NCI-H1105 (cell line): Measurements from ENCODE around the gene POU2F3.
"Not testable (repeated sequence)": the region's sequence is repeated elsewhere in the genome, so short reads cannot be mapped to it uniquely, and the experiment has no call there.

Experiments
- DNase-seq: peaks from one replicate; lab custom pipeline; 2025; lab: John Stamatoyannopoulos, UW

POU2F3 gene

DNA sequence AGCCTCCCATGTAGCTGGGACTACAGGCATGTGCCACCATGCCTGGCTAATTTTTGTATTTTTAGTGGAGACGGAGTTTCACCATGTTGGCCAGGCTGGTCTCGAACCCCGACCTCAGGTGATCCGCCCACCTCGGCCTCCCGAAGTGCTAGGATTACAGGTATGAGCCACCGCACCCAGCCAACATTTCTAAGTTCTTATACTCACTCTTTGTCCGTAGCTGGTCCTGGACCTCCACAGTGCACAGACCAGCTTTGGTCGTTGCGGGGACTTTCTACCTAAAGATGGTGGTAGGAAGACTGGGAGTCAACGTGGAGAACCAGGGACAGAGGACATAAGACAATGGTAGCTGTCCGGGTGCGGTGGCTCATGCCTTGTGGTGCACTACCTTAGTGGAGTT lies 13.4 kb downstream of the POU2F3 start:
- DNase-seq = not testable (repeated sequence)

DNA sequence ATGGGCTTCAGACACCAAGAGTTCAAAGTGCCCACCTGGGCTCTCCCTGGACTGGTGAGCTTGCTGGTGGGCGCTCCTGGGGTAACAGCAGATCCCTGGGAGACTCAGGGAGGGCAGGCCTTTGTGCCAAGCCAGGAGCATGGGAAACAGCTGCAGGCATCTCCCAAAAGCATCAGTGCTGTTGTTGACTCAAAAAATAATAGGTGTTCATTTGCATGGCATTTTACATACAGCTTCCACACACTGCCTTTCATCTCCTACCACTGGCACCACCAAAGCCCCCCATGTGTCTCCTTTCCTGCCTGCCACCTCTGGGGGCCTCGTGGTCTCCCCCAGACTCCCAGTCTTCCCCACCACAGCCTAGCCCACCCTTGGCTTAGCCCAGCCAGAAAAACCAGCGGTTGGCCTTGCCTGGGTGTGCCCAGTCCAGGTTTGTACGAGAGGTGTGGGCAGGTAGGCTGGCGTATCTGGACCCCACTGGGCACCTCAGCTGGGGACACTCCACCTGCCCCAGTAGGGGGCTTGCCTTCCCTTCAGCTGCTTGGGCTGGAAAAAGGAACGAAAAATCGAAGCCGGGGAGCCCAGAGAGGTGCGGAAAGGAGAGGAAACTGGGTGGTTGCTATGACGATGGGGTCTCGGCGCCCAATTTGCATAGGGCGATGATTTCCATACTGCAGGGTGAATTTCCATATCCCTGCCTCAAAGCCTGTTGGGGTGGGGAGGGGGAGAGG lies 15.0 kb downstream of the POU2F3 start:
- no peak for DNase-seq

DNA sequence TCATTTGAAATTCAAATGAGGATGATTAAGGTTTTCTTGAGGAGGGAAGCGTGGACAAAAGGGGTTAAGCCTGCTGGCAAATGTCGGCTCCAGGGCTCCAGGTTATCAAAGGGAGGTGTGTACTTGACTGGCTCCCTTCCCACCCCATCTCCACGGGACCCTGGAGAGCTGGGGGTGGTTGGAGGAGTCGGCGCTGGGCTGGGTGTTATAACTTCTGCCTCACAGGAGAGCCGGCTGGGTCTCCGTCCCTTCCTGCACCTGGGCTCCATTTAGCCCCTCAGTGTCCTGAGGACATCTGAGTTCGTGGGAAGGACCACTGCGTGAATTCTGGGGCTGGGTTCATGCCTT lies 15.6 kb downstream of the POU2F3 start:
- DNase-seq = no peak

DNA sequence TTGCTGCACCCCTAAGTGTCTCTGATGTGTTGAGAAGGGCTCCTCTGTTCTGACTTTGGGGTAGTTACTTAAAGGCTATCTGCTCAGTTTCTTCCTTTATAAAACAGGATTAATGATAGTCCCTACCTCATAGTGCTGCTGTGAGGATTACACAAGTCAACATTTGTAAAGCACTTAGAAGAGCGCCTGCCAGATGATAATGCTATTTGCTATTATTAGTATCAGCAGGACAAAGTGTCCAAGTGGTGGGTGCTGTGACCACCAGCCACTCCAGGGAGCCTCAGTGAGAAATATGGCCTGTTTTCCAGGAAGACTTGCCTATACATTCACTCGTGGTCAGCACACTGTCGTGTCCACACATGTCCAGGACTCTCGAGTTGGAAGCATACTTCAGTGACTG lies 16.2 kb downstream of the POU2F3 start:
- DNase-seq = no peak

DNA sequence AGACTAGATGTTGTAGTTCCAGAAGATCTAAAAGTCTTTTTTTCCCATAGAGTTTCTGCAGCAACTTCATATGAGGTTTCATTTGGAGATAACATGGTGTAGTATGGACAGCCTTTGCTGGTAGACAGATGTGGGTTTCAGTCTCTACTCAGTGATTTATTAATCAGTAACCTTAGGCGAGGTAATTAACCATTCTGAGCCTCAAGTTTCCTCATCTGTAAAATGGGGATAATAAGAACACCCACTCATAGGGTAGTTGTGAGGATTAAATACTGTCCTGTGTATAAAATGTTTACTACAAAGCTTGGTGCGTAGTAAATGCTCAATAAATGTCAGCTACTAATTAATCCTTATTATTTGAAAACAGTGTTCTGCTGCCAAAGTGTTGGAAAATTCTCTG lies 16.8 kb downstream of the POU2F3 start:
- no peak for DNase-seq

DNA sequence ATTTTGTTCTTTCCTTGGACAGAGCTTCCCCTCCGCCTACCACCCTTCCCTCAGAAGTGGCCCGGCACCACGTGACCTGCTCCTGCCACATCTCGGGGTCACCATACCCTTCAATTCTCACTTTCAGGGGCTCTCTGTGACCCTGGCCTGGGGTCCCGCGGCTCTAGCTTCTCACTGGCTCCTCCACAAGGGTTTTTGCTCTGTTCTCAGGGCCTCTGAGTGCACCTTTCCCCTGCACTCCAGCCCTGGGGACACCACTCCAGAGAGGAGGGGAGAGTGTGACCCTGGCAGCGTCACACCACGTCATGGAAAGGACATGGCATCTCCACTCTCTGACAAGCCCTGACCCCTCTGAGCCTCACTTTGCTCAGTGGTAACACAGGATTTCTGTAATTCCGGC lies 17.4 kb downstream of the POU2F3 start:
- DNase-seq = no peak

DNA sequence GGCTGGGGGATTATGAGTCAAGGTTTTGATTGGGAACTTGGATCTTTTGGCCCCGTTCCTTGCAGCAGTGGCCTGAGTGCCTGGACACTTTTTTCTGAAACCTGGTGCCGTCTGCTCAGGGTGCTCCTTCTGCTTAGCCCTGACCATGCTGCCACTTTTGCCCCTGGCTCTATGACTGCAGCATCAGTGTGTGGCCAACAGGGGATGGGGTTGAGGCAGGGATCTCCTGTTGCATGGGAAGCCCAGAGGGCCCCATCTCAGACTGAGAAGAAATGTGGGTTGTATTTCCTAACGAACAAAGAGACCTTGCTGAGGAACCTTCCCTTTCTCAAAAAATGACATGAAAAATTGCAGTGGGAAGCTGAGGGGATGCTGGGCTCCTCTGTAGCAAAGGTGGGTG lies 18.7 kb downstream of the POU2F3 start:
- DNase-seq = no peak

DNA sequence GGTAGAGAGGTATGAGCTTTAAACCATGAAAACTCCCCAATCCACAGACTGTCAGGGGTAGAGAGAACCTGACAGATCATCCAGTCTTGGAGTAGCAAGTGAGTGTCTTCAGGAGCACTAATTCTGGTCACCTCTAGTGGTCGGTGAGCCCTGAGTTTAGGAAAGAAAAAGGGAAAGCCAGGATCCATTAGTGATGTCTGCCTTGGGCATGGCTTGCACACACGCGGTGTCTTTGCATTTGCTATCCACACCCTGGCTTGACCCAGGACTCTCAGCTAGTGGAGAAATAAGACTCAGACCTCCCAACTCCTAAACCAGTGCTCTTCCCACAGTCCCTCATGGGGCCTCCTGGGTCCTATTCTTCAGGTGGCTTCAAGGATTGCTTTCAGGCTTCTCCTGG lies 19.3 kb downstream of the POU2F3 start:
- no peak for DNase-seq

DNA sequence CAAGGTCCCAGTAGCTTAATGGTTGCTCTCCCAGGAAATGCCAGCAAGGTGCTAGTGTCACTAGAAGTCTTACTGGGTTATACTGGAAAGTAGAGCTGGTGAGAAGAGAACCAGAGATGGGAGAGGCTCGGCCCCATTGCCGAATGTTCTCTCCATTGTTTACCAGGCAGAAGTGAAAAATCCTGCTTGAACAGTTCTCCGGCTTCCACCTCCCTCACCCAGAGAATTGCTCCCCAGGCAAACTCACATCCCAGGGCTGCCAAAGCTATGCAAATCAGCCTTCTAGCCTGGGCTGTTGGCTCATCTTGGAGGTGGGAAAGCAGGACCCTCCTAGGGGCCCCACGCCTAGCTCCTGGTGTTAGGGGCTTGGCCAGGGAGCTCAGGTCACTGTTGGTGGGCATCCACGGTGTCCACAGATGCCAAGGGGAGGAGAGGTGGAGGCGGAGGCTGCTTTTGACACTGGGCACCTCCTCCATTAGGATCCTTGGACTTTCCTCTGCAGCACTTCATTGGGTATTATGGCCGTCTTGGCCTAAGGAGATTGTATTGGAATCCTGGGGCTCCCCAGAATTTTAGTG lies 20.1 kb downstream of the POU2F3 start:
- no peak for DNase-seq

DNA sequence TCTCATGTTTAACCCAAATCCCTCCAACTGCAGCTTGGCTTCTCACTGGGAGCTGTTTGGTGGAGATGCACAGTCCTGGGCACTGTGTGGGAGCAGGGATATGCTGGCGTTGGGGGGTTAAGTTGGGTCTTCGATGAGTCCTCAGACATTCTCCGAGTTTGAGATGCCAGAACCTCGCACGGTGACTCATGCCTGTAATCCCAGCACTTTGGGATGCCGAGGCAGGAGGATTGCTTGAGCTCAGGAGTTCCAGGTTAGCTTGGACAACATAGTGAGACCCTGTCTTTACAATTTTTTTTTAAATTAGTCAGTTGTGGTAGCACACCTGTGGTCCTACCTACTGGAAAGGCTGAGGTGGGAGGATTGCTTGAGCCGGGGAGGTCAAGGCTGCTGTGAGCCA lies 20.7 kb downstream of the POU2F3 start:
- DNase-seq = no peak

DNA sequence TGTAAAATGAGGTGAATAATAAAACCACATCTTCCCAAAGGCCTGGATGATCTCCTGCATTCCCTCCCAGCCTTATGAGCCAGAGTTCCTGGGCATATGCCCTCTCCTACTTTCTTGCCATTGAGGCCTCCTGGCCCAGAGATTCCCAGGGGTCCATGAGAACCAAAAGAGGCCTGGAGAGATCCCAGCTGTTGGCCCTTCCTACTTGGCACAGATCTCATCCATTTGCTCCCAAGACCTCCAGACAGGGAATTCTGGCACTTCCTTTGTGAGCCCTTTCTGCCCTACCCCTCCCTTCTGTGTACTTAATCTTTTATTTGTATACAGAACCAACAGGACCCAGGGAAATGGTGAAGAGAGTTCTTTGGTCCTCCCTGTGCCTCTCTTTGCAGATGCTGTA lies 21.4 kb downstream of the POU2F3 start:
- no peak for DNase-seq

DNA sequence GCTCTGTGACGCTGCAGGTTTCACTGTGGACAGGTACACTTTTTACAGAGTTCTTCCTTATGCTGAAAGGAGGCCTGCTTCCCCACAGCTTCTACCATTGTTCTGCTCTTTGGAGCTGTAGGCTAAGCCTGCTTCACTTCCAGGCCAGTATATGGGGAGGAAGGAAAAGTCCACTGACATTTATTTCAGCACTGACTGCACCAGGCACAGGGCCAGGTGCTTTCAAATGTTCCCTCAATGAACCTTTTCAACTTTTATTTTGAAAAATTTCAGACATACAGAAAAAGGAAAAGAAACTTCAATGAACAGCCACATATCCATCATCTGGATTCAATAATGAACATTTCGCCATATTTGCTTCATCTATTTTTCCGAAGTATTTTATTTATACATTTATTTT lies 22.0 kb downstream of the POU2F3 start:
- DNase-seq = no peak

DNA sequence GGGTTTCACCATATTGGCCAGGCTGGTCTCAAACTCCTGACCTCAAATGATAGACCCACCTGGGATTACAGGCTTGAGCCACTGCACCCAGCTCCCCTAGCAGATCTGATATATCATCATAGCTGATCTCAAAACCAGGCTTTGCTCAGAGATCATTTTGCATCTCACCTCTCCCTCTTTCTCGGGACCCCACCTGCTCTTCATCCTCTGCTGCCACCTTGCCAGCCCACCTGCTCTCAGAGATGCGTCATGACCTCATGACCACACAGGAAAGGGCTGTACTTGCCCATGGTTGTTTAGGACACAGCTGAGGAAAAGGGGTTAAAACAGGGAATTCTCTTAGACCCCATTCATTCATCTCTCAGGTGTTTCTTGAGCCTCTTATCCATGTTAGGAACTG lies 27.4 kb downstream of the POU2F3 start:
- DNase-seq = no peak

DNA sequence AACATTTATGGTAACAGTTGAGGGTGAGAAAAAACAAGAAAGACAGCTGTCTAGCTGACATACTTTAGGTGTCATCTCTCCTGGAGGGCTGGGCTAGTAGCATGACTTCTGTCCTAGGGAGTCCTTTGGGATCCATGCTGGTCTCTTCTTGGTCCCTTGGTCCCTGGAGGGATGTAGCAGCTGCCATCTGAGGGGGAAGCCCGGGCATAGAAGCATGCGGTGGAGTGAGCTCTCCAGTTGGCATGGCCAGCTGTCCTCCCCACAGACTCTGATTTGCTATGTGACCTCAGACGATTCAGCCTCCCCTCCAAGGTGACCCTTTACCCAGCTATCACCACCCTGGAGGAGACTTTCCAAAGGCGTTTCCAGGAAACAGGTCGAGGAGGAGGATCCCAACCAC lies 28.7 kb downstream of the POU2F3 start:
- DNase-seq = no peak

DNA sequence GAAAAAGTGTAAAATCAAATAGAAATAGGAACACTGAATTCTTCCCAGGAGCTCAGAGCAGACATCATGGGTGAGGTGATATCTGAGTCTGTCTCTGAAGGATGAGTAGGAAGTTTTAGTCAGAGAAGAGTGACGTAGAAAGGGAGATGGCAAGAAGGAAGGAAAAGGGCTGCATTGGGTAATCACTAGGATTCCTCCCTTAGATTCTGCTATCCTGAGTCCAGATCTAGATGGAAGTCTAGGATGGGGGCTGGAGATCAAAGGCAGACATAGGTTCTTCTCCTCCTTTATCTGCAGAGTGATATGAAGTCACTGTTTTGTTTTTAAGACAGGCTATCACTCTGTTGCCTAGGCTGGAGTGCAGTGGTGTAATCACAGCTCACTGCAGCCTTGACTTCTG lies 30.4 kb downstream of the POU2F3 start:
- DNase-seq = no peak

DNA sequence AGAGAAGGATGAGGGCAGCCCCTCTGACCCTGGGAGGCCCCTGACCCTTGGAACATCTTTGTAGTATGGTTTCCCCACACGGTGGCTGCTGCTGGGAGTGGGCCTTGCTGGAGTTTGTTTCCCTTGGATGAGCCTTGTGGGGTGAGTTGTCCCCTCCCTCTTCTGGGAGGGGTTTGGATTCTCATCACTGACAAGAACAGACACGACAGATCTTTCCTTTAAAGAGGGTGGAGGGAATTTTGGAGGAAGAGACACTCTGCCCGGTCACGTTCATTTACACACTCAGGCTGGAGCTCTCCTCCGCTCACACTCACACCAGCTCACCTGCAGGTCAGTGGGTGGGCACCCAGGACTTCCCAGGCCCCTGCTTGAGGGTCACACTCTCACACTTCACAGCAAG lies 31.7 kb downstream of the POU2F3 start:
- DNase-seq = no peak

DNA sequence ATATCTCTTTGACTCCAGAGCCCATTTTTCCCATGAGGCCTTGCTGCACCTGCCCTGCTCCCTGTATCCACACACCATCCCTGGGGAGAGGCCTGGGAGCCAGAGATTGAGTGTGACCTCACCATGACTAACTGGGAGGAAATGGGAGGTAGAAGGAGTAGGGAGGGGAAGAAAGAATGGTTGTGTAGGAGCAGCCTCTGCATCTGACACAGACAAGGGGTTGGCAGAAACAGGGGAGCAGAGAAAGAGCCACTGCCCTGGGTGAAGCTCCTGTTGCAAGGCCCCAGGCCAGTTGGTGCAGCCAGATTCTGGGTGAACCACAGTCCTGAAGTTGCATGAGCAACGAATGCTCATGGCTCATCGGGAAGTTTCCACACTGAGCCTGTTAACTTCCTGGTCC lies 32.4 kb downstream of the POU2F3 start:
- DNase-seq = no peak

DNA sequence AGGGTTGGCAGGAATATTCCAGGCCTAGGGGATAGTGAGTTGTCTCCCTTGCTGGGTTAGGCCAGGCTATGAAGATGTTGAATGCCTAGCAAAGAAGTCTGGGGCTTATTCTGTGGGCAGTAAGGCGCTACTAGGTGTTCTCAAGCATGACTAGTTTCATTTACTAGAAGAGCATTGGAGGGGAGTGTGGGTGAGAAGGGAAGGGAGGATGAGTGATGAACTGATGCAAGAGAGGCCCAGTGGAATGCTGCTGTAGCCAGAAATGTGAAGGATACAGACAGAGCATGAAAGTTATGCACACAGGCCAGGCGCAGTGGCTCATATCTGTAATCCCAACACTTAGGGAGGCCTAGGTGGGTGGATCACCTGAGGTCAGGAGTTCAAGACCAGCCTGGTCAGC lies 33.5 kb downstream of the POU2F3 start:
- no peak for DNase-seq

DNA sequence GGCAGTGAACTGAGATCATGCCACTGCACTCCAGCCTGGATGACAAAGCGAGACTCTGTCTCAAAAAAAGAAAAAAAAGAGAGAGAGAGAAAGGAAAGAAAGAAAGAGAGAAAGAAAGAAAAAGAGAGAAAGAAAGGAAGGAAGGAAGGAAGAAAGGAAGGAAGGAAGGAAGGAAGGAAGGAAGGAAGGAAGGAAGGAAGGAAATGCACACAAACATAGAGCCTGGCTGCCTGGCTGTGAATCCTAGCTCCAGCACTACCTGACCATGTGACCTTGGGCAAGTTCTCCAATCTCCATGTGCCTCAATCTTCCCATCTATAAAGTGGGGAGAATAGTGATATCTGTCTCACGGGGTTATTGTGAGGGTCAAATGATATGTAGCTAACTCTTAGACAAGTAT lies 34.0 kb downstream of the POU2F3 start:
- not testable (repeated sequence) for DNase-seq

DNA sequence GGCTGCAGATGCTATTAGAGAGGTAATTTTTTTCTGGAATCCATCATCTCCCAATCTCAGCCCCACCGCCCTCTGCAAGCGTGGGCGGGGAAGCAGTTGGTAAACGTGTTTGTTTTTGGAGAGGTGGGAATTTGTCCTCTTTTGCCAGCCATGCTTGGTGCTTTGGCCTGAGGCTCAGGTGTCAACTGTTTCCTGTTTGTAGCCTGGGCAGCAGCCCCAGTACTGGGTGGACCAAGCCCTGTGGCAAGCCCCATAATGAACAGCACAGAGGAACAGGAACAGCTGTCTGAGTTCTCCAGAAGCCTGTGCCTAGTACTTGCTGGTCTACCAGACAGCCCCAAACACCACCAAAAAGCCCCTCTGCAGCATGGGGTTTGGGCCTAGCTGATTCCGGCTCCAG lies 39.6 kb downstream of the POU2F3 start:
- DNase-seq = no peak

DNA sequence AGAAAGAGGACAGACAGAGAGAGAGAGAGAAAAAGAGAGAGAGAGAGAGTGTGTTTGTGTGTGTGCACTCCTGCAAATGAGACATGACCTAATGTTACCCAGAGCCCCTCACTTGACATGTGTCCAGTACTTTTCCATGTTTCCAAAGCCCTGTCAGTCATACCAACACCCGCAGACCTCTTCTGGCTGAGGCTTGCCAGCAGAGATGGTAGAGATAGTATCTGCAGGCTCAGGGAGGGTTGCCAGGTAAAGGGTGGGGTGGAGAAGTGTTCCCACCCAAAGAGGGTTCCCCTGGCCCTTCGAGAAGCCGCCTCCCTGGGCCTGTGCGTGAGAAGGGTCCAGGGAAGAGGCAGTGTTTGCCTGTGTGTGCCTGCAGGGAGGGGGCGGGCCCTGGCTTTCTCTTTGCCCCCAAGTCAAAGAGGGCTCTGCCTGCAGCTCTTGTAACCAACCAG lies 40.7 kb downstream of the POU2F3 start:
- no peak for DNase-seq

DNA sequence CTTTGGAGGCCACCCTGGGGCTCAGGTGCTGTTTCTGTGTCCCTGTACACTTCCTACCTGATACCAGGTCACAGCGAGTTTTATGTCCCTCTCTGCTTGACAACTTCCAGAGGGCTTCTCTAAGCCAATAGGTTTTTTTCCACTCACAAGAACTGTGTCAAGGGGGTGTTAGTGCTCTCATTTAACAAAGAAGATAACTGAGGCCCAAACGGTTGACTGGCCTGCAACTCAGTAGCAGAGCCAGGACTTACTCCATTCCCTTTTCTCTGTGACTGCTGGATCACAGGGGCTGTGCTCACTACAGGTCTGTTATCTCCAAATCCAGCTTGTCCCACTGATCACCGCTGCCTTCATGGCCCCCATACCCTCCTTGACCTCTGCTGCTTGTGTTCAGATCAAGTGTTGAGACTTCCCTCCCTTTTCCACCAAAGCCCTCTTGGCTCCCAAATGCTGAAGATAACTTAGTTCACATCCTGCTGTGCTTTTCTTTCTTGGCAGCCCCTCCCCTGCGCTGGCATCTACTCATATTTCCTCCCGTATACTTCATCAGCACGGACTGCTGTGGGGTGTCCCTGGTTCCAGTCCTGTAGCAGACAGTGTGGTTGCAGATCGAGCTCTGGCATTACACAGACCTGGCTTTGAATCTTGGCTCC lies 41.3 kb downstream of the POU2F3 start:
- no peak for DNase-seq

DNA sequence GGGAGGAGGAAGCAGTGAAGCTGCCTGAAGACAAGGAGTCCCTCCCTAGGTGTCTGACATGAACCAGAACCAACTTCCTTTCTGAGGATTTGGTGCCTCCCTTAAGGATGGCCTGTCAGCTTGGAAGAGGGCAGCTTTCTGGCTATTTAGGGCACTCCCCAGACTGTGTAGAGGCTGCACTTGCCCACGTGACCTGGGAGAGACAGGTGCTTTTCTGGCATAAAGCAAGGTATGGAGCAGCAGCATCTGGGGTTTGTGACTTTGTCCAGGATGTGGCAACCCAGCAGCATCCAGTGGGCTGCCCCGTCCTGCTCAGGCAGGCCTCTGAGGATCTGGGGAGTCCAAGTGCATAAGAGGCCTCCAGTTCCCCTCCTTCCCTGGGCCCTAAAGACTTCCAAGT lies 43.2 kb downstream of the POU2F3 start:
- DNase-seq = no peak

DNA sequence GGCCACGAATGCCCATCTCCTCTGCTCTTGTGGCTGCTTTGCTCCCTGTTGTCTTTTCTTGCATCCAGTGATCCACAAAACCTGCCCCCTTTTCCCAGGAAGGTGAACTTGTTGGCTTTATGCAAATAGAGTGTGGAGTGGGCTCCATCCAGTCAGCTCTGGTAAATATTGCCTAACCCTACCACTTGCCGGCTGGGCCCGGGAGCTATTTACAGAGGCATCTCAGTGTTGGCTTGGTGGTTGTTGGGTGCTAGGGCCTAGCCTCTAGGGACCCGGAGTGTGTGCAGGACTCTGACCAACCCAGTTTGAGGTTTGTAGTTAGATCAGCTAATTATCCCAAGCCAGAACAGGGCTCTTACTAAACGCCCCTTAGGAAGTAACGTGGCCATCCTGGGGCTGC lies 44.3 kb downstream of the POU2F3 start:
- no peak for DNase-seq
